Ishikawa (cell line): Measurements from ENCODE around the gene FBLN1.

ENCODE experiments used
- CEBPB ChIP-seq: IDR thresholded peaks from 2 replicates; pipeline ENCODE4 v1.6.1; 2012
- CREB1 ChIP-seq: IDR thresholded peaks from 2 replicates; pipeline ENCODE4 v1.6.1; 2012; ENCODE audit warnings: low read depth
- EGR1 ChIP-seq: IDR thresholded peaks from 2 replicates; pipeline ENCODE4 v1.6.1; 2012
- EP300 ChIP-seq: IDR thresholded peaks from 2 replicates; pipeline ENCODE4 v1.6.1; 2012; ENCODE audit warnings: borderline replicate concordance
- FOXM1 ChIP-seq: IDR thresholded peaks from 2 replicates; pipeline ENCODE4 v1.6.1; 2012; ENCODE audit warnings: low read depth, borderline replicate concordance
- MAX ChIP-seq: IDR thresholded peaks from 2 replicates; pipeline ENCODE4 v1.6.1; 2012
- NFIC ChIP-seq: IDR thresholded peaks from 2 replicates; pipeline ENCODE4 v1.6.1; 2012
- RAD21 ChIP-seq: IDR thresholded peaks from 2 replicates; pipeline ENCODE4 v1.6.1; 2012; ENCODE audit warnings: low read depth
- REST ChIP-seq: IDR thresholded peaks from 2 replicates; pipeline ENCODE4 v1.6.1; 2012; ENCODE audit warnings: low read depth, mild to moderate bottlenecking
- TAF1 ChIP-seq: IDR thresholded peaks from 2 replicates; pipeline ENCODE4 v1.6.1; 2012; ENCODE audit warnings: low read depth, mild to moderate bottlenecking
- TCF12 ChIP-seq: IDR thresholded peaks from 2 replicates; pipeline ENCODE4 v1.6.1; 2012; ENCODE audit warnings: low read depth
- TEAD4 ChIP-seq: IDR thresholded peaks from 2 replicates; pipeline ENCODE4 v1.6.1; 2012
- USF1 ChIP-seq: IDR thresholded peaks from 2 replicates; pipeline ENCODE4 v1.6.1; 2012
- YY1 ChIP-seq: IDR thresholded peaks from 2 replicates; pipeline ENCODE4 v1.6.1; 2012; ENCODE audit warnings: low read depth
- ZBTB7A ChIP-seq: IDR thresholded peaks from 2 replicates; pipeline ENCODE4 v1.6.1; 2012; ENCODE audit warnings: low read depth

The FBLN1 gene

GRCh38 chr22:45575607-45576272 lies 73.1 kb downstream of the FBLN1 start:
- TF ChIP-seq TEAD4, result no peak
- TF ChIP-seq FOXM1, result no peak
- TF ChIP-seq NFIC, result no peak
- TF ChIP-seq REST, result no peak
- TF ChIP-seq CEBPB, result no peak
- no peak for TF ChIP-seq EP300
- TF ChIP-seq TAF1, result no peak
- TF ChIP-seq USF1, result no peak
- TF ChIP-seq ZBTB7A, result no peak
- TF ChIP-seq TCF12, result no peak
- TF ChIP-seq CREB1, result no peak
- no peak for TF ChIP-seq MAX
- no peak for TF ChIP-seq YY1
- no peak for TF ChIP-seq EGR1
- no peak for TF ChIP-seq RAD21

GRCh38 chr22:45576273-45576625 lies 73.6 kb downstream of the FBLN1 start:
- TF ChIP-seq CREB1 (no peak), USF1 (no peak), RAD21 (no peak), ZBTB7A (no peak), YY1 (no peak), EGR1 (no peak), NFIC (no peak), REST (no peak), TAF1 (no peak), FOXM1 (no peak), EP300 (no peak), MAX (no peak), TEAD4 (no peak)

GRCh38 chr22:45576730-45577464 lies 74.2 kb downstream of the FBLN1 start:
- no peak for TF ChIP-seq NFIC
- no peak for TF ChIP-seq CEBPB
- no peak for TF ChIP-seq REST
- no peak for TF ChIP-seq ZBTB7A

- no peak for TF ChIP-seq USF1
- no peak for TF ChIP-seq EGR1
- TF ChIP-seq REST, result no peak
- no peak for TF ChIP-seq NFIC
- TF ChIP-seq CREB1, result no peak
- no peak for TF ChIP-seq CEBPB
- no peak for TF ChIP-seq EP300
- peak; percentile 33; the same call in 1 of the 2 replicates for TF ChIP-seq MAX
- TF ChIP-seq TEAD4, result no peak
- peak; percentile 63; the same call in 1 of the 2 replicates for TF ChIP-seq ZBTB7A
- TF ChIP-seq RAD21, result peak; percentile 98
- TF ChIP-seq TAF1, result no peak
- 0 out of 2 replicates have a peak, but pooled peaks have one; percentile 20 for TF ChIP-seq TCF12
- no peak for TF ChIP-seq FOXM1
- TF ChIP-seq YY1, result 0 out of 2 replicates have a peak, but pooled peaks have one; percentile 32
These were observed 75.3 kb downstream of the FBLN1 start for GRCh38 chr22:45577746-45578523.
